HG02885 (cell line): Measurements from ENCODE around the gene MT1HL1.

Experiments used
- ATAC-seq: cut with Tn5 transposase; IDR thresholded peaks from one replicate; pipeline ENCODE4 v1.9.1; 2021; ENCODE audit warnings: mild to moderate bottlenecking; ENCODE audit not compliant: unreplicated experiment, poor library complexity

Gene MT1HL1

GRCh38 chr1:237004116-237004515 lies at the start of gene MT1HL1:
MT1HL1 (minus strand) TSS chr1:237004441; CDS start chr1:237004372, 69 bp downstream.
- no peak for ATAC-seq

DNA sequence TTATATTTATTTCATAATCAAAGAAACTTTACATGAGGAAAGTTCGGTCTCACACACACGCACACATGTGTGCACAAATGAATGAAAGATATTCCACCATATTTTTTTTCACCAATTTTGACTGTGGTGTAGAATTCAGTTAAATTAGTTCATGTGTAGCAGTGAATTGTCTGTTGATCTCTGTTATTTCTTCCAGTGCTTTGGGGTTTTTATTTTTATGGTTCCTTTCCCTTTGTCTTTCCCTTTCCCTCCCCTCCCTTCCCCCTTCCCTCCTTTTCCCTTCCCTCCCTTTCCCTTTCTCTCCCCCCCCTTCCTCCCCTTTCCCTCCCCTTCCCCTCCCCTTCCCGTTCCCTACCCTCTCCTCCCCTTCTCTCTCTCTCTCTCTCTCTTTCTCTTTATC lies 46.7 kb upstream of the MT1HL1 start:
- no peak for ATAC-seq

DNA sequence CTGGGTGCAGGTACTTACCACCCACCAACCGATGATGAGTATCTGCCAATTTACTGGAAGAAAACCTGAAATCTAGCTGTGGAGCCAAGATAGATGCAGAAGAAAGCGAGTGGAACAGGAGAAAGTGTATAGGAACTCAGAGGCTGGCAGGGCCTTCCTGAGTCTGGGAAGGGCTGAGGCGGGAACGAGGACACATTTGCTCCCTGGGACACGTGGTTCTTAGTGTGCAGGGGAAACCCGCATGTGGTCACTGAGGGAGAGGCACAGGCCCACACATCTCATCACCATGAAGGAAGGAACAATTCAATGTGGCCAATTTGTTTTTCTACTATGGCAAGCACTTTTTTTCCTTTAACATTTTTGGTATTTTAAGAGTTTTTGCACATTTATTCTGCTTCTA lies 45.9 kb upstream of the MT1HL1 start:
- ATAC-seq = no peak

DNA sequence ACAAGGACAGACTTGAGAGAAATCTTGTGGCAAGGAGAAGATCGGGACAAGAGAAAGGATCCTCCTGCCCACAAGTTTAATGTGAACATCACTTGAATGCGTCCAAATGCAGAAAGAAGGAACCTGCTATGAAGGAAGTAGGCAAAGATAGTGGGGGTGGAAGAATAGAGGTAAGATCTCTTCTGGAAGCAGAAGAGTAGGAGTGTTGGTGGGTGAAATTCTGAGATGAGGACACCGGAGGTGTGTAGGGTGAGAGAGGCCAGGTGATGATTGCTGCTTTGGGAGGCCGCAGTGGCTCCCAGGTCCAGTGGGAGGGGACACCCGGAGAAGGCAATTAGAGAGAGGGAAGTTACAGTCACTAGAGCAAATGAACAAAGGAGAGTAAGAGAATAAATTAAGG lies 44.6 kb upstream of the MT1HL1 start:
- ATAC-seq = no peak

DNA sequence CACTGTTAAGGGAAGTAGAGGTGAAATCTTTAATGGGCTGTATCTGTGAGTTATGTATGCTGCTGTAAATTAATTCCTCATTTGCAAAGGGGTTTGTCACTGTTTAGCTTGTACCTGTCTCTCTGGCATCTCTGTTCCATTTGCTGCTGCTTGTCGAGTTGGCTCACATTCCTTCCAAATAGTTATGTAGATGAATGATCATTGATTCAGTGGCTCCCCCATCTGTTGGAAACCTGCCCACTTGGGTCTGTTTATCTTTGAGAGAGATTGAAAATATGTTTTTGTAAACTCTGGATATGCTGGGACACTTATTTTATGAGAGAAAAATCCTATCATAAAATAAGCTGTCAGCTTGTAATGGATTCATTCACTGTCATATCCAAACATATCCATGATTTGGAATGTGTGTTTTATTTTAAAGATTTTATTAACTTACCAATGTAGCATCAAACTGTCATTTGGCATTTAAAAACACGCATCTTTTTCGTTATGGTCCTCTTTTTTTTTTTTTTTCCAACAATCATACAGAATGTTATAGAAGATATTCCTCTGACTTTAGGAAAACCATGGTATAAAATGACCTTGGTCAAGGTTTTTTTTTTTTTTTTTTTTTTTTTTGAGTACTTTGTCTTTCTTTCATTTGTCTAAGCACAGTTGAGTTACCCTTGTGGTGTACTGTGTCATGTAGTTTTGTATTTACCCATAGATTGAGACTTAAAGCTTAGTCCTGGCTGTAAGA lies 41.2 kb upstream of the MT1HL1 start:
- ATAC-seq = no peak

DNA sequence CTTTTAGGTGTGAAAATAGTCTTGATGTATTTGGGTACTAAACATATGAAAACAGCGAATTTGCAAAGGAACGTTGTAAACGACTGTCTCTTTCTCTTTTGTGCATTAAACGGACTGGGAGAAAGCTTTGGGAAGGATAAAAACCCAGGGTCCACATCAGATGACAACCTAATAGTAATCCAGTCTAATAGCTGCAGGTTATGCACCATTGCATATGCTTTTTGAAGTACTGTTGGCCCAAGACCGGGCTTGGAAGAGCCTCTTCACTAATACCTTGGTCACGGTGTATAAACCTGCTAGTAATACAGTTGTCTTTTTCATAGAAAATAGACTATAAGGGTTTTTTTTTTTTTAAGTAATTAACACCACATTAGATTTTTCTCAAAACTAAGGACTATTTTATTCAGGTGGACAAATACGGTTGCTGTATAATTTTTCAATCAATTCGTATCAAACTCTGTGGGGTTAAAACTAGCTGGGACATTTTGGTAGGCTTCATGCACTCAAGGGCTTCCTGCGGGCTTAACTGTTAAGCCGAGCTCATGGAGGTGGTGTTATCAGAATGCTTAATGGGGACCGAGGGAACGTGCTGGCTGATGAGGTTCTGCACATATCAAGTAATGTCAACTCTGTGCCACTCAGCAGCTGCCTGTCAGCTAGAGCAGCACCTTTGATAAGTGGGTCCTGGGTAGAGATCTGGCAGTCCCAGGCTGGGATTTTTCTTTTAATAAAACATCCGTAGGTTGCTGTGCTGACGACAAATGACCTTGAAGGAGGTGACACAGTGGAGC lies 39.8 kb upstream of the MT1HL1 start:
- no peak for ATAC-seq

DNA sequence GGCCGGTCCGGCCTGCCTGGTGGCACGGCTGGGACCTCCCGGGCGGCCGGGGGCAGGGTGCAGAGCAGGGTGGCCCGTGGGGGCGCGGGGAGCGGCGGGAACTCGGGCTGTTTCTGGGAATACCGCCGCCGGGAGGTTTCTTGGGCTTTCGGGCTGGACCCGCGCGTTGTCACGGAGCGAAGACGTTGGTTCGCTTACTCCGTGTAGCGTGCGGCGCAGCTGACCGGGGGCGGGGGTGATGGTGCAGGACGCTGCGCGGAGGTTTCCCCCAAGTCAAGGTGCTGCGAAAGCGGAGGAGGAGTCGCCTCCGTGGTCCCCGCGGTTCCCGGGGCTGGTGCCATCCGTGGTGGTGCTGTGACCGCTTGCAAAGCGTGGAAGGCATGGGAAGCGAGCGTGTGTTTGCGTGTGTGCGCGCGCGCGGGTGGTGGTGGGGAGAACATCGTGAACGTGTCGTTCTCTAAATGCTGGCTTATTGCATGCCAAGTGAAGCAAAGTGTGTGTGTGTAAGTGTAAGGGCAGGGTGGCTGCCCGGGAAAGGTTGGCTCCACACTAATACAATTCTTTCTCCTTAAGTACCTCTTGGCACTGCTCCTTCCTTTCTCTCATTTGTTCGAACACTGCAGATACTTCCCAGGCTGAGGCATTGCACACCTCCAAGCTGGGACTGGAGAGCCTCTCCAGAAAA lies 38.8 kb upstream of the MT1HL1 start:
- ATAC-seq = no peak

DNA sequence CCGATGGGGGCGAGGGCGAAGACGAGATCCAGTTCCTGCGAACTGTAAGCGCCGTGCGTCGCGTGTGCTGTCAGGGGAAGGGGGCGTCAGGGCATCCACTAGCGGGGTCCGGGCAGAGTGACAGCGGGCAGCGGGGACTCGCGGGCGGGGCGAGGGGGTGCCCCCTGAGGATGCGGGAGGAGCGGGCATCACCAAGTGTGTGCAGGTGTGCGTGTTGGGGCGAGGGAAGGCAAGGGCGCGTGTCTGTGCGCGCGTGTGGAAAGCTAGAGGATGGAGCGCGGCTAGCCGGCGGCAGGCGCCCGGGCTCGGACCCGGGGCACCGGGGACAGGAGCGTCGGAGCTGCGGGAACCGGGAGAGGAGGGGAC lies 38.3 kb upstream of the MT1HL1 start:
- ATAC-seq = no peak

DNA sequence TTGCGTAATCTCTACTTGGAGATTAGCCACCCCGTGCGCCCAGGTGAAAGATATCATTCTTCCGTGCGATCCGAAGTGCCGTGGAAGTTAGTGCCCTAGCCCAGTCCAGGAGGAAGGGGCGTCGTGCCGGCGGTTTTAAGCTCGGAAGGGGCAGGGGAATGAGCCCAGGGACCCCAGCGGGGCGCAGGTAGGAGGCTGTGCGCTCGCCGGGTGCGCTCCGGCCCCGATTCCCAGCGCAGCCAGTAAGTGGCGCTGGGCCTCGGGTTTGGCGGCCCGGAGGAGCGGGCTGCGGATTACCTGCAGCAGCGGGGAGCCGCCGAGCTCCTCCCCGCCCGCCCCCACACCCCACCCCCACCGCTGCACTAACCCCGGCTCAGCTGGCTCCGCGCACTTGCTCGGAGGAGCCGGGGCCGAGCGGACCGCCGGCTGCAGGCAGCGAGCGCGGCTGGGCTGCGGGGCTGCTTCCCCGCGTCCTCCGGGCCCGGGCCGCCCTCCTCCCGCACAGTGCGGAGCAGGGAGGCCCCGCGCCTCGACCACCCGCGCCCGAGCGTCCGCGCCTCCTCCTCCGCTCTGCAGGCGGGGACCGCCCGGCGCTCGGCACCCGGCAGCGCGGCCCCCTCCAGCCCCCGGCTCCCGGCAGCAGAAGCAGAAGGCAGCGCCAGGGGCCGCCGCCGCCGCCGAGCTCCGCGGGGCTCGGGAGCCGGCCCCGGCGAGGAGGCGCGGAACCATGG lies 37.7 kb upstream of the MT1HL1 start, which contains the start of gene RYR2:
Gene RYR2, plus strand, starts transcription at position 390 of the 731 bp plus-strand sequence. Its CDS starts 338 bp downstream, at position 728.
- ATAC-seq = no peak

- ATAC-seq = no peak
These were observed 37.2 kb upstream of the MT1HL1 start for GRCh38 chr1:237041461-237041794.

GRCh38 chr1:237040823-237041222 lies 36.6 kb upstream of the MT1HL1 start:
- ATAC-seq = no peak

DNA sequence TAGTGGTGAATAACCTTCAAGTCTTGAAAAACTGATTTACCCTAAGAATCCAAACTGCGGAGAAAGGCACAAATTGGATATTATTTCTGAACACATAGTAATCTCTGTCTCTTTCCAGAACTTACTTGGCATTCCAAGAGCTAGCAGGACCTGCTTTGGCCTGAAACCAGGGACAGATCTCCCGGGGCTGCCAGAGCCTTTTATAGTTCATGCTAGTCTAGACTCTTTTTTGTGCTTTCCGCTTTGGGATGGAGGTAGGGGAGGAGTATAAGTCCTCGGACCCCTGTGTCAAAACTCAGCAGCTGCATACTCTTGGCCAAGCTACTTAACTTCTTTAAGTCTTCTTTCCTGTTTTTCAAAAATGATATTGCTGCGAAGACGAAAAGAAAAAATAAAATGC lies 34.0 kb upstream of the MT1HL1 start:
- no peak for ATAC-seq

DNA sequence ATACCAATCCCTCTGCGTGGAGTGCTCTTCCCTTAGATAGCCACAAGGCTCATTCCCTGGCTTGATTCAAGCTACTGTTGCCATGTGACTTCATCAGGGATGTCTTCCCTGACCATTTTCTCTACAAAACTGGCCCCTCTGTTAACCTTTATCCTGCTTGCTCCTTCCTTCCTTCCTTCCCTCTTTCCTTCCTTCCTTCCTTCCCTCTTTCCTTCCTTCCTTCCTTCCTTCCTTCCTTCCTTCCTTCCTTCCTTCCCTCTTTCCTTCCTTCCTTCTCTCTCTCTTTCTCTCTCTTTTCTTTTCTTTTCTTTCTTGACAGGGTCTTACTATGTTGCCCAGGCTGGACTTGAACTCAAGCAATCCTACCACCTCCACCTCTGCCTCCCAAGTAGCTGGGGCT lies 31.5 kb upstream of the MT1HL1 start:
- ATAC-seq = no peak

DNA sequence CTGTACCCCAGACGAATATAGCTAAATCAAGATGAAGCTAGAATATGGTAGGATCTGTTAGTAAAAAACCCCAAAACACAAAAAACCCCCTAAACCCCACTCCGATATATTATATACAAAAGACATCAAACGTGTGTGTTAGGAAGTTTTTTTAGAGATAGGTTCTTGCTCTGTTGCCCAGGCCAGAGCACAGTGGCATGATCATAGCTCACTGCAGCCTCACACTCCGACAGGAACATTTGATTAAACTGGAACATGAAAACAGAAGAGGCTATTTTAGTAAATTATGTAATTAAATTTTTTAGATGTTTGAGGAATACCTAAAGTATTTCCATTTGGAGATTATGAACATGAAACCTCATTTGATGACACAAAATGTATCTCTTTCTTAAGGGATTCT lies 29.6 kb upstream of the MT1HL1 start:
- ATAC-seq = no peak

DNA sequence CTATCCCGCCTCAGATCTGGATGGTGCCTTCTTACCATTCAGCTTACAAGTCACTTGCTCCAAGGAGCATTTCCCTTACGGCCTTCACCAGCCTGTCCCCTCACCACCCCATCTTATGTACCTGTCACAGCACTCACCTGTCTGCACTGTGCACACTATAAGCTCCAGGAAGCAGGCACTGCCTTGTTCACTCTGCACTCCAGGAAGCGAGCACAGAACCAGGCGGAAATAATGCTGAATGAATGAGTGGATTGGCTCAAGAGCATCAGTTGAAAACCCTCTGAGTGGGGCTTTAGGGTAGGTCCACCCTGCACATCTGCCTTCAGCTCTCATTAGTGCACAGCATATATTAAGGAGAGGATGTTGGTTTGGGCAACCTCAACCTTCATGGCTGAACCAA lies 28.8 kb upstream of the MT1HL1 start:
- ATAC-seq = no peak

GRCh38 chr1:237032029-237032428 lies 27.8 kb upstream of the MT1HL1 start:
- ATAC-seq = peak; percentile 90

DNA sequence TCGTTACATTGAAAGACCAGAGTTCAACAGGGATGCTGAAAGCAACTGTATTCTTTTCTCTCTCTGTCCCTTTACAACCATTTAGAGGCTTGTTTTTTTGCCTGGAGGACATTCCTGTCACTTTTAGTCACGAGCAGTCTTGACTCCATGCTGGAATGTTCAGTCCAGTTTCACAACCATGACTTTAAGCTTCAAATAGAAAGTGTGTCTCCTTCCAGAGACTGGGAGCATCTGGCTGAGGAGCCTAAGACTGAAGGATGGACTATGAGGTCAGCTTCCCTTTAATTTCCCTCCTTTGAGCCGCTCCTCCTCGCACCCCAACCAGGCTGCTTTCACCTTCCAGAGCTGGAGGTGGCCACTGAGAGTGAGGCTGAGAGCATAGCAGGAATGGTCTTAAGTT lies 27.2 kb upstream of the MT1HL1 start:
- no peak for ATAC-seq

DNA sequence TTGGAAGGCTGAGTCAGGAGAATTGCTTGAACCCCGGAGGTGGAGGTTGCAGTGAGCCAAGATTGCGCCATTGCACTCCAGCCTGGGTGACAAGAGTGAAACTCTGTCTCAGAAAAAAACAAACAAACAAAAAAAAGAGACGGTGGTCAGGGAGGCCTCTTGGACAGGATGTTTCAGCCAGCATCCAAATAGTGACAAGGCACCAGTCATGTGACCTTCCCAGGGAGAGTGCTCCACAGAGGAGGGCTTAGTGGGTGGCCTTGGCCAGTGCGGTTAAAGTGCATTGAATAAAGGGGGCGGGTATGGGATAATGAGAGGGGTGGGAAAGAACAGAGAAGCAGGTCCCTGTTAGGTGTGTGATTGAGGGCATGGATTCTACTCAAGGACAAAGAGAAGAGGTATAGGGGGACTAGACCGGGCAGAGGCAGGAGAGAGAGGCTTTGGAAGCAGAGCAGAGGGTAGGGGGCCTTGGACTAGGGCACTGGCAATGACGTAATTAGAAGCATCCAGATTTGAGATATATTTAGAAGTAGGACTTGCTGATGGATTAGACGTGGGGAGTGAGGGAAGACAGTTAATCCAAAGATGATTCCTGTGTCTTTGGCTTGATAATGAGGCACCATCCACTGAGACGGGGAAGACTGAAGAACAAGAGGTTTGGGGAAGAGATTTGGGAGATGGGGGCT lies 25.8 kb upstream of the MT1HL1 start:
- no peak for ATAC-seq

- no peak for ATAC-seq
These were observed 25.0 kb upstream of the MT1HL1 start for GRCh38 chr1:237029240-237029639.
